GM18868 (cell line): Measurements from ENCODE around the gene MYOM1.
A peak's percentile ranks its signal among the peaks of the same experiment; 100 is the strongest.
"Not testable (repeated sequence)": the region's sequence is repeated elsewhere in the genome, so short reads cannot be mapped to it uniquely, and the experiment has no call there.

Source experiments
- ATAC-seq: cut with Tn5 transposase; IDR thresholded peaks from one replicate; pipeline ENCODE4 v1.9.1; 2021; ENCODE audit warnings: mild to moderate bottlenecking, moderate library complexity; ENCODE audit not compliant: unreplicated experiment

MYOM1 gene

DNA sequence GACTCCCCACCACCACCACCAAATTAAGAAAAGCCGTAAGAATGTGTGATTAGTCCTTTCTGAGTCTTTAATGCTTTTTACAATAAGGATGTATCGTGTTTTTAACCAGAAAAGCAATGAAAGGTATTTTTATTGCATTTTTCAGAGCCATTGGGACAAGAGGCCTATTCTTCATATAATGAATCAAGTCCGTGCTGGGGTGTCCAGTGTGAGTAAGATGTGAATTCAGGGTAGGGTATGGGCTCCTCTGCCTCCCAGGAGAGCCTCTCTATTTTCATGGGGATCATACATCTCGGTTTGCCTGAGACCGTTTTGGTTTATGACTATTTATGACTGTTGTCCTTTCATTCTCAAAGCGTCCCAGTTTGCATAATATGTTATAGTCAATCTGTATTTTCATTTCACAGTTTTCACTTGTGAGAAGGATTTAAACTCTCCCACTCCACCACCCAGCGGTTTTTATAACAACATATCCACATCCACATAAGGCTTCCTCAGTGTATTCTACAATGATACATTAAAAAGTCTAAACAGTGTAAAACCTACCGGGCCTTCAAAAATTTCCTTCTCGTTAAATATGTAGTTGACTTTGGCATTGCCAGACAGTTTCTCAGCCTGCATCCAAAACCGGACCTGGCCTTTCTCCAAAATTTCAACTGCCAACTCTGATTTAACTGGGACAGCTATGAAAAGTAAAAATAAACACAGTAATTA is 126.0 kb downstream of the MYOM1 start:
- no peak for ATAC-seq

DNA sequence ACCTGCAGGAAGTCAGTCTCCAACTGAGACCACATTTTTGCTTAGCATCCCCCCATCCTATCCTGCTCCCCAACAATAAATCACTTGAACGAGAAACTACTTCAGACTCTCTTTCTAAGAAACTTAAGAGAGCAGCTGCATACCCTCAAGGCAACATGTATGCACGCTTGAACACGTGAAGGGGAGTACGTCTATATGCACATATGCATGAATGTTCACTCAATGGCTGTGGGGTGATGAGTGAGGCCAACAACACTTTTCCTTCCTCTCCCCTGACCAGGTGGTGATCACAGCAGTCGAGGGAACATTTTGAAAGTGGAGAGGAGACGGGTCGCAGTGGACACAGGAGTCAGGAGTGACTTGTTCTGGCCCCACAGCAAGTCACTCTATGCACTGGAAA is 127.0 kb downstream of the MYOM1 start:
- no peak for ATAC-seq

DNA sequence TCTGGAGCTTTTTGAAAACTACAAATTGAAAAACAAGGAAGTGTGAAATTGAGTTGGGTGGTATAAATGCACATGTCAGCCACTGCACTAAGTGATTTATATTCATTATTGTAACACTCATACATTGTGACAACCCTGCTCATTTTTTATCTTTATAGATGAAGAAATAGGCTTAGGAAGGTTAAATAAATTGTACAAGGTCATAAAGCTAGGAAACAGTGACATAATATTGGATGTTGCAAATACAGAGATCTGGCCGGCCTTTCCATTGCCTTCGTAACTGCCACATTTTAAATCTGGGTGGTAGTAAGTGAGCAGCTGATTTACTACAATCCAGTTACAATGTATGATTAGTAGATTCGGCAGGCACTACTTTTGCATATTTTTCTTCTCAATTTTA is 130.2 kb downstream of the MYOM1 start:
- no peak for ATAC-seq

DNA sequence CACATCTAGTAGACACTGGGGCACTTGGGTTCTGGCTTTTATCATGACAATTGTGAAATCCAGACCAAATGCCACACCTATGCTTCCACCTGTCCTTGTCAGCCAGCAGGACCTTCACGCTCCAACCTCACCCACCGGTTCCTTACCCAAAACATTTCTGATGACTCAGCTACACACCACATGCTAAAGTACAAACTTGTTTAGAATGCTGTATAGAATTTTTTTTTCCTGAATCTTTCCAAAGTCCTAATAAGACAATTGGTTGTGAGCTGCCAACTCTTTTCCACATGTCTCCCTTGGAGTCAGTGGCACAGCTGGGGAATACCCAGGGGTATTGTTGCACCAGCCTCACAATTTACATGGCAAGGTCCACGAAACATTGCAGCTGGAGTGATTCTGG is 131.3 kb downstream of the MYOM1 start:
- ATAC-seq, result no peak

DNA sequence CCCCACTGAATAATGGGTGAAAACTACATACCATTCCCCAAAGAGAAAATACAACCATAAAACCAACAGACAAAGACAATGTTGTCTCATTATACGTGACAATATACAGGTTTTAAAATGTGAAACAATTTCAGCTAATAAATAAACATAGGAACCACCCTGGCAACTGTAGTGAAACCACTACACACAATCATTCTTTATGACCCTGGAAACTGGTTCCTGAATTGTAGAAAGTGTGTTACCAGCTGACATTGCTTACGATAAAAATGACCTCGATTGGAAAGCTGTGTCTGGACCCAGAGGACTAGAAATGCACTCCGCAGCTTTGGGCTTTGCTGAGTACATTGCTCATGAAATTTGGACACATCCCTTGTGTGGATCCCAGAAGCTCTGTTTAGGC is 132.9 kb downstream of the MYOM1 start:
- ATAC-seq, result no peak

DNA sequence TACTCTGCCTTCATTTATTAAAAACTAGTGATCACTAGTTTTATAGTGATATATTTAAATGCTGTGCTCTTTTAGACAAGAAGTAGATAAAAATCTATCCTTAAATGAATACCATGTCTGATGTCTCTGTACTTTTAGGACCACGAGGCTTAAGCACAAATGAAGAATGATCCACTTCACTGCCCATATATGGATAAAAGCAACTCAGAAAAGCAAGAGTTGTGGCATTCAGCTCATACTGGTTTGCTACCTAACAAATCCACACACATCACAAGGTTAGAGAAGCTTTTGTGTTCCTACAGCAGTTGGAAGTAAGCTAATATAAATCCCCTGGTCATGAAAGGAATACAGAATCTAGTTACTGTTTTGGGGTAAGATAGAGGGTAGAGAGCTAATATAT is 134.2 kb downstream of the MYOM1 start:
- no peak for ATAC-seq

DNA sequence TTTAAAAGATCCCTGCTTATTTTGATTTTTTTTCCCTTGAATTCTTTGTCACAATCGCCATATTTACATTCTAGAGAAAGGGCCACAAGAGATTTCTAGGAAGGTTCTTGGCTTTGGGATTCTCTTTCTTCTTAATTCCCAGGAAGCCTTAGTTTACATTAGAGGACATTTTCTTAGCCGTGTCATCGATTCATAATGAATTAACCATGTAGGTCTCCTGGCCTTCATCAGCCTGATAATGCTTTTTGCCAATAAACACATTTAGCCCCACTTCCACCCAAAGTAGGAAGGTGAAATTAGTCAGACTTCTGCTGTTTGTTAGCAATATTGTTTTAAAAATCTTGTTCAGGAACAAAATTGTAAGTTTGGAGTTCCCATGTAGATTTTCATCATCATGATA is 135.6 kb downstream of the MYOM1 start:
- ATAC-seq, result no peak

DNA sequence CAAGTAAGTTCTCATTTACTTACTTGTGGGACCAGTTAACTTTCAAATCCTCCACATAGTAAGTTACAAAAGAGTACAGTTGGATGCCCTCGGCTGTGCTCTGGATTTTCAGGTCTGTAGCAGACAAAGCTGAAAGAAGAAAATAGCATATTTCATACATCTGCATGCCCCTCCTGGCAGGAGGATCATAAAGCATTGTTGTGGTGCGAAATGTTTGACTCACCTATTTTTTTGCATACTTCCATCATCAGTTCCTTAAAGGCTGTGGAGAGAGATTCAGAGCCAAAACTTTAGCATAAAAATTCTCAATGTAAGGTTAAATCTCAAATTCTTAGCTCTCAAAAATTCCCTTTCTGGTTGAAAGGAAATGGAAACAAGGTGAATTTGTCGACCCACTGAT is 136.0 kb downstream of the MYOM1 start:
- no peak for ATAC-seq

DNA sequence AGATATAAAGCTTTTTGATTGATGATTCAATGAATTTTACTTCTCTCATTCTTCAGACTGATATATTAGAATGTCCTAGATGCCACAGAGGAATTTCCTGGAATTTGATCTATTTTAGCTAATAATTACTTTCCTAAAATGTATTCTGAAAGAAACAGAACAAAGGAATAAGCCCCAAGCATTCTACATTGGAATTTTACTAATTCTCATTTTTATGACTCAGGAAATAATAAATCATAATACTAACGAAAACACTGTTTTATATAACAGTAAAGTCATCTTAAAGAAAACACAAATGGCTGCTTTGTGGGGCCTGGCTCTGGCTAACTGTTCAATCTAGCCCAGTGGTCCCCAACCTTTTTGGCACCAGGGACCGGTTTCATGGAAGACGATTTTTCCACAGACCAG is 138.2 kb downstream of the MYOM1 start:
- ATAC-seq, result no peak

DNA sequence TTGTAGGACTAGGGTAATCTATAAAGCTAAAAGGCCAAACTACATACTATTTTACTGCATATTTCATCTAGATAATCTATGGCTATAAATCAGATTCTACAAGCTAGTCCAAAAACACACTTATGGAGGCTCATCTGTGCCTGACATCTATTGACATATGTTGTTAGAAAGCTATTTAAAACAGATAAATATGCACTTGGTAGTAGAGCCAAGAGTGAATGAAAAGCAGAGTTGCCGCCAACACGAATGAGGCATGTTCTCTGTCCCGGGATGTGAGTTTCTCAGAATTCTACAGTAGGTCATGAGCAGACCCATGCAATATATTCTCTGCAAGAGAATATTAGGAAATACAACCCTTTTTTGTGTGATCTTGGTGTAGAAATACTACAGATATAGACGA is 140.1 kb downstream of the MYOM1 start:
- ATAC-seq, result no peak

DNA sequence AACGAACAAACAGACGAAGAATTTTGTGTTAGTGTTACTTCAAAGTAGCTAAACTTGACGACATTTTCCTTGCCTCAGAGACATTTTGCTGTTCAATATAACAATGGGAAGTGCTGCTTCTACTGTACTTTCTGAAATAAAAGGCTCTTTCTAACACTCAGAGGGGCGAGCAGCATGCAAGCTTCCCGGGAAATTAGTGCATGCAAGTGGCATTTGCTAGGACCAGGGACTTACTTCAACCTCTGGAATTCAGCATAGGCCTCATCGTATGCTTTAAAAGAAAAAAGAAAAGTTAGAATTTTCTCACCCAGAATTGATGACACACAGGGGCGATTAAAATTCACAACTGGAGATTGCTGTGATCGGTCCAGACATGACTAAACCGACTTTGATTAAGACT is 144.3 kb downstream of the MYOM1 start:
- no peak for ATAC-seq

DNA sequence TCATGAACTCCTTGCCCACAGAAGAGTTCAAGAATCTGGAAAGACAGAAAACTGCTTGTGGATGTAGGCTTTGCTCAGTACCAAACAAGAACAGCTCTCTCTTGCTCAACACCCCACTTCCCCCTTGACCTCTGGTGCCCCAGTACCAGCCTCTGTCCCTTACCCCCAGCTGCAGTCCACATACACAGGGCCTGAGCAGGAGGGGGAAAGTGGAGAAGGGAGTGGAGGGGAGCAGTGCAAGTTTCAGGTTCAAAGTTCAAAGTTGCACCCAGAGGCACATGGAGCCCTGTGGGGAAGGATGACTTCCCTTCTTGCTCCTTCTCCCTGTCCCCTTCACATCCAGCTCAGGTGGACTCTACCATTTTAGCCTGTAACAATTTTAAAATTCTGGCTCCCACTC is 145.7 kb downstream of the MYOM1 start:
- no peak for ATAC-seq

DNA sequence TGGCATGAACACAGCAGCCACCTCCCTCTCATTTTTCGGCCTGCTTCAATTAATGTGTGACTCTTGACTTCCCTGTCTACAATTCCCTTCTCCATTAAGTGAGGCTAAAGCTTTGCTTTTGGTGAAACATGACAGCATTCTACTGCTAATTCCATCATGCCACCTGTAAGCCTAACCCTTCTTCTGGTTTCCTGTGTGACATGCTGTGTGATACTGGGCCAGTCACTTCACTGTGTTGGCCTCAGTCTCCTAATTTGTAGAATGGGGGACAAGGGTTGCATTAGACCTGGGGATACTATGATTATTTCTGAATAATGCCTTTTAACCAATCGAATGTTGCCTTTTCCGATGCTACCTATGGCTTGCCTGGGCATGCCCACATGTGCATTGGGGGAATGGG is 146.4 kb downstream of the MYOM1 start:
- not testable (repeated sequence) for ATAC-seq

DNA sequence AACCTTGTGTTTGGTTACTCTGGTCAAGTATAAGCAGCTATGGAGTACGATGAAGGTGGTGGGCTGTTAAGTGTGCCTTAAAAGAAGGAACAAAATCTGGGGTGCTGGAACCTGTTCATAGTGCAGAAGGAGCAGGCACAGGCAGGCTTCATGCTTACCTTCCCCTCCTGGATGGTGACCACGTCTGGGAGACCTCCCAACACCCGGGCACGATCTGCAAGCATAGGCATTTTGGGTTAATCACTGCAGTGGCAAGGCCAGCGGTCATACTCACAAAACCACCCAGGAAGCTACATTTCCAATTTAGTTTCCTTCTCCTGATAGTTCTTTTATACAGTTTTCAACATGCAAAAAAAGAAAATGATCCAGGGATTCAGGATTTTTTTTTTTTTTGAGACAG is 148.1 kb downstream of the MYOM1 start:
- no peak for ATAC-seq

DNA sequence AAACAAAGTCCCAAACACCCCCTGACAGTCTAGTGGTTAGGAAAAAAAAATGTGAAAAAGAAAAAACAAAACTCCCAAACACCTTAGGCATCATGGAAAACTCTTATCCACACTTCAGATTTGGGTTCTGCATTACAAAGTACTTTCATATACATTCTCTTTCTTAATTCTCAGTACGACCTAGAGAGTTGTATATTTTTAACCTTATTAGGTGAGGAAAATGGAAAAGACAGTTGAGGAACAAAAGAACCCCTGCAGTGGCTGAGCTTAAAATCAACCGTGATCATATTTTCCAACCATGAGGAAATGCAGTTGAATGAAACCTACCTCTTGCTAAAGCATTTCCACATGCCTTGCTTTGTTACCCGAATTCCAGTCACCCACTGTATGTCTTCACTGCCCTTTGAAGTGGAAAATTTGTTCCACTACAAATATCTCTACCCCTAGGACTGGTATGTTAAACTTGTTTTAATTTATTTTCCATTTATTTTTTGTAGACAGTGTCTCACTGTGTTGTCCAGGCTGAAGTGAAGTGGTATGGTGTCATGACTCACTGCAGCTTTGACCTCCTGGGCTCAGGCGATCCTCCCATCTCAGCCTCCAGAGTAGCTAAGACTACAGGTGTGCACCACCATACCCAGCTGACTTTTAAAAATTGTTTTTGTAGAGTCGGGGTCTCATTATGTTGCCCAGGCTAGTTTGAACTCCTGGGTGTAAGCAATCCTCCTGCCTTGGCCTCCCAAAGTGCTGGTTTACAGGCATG is 149.9 kb downstream of the MYOM1 start:
- ATAC-seq, result no peak

DNA sequence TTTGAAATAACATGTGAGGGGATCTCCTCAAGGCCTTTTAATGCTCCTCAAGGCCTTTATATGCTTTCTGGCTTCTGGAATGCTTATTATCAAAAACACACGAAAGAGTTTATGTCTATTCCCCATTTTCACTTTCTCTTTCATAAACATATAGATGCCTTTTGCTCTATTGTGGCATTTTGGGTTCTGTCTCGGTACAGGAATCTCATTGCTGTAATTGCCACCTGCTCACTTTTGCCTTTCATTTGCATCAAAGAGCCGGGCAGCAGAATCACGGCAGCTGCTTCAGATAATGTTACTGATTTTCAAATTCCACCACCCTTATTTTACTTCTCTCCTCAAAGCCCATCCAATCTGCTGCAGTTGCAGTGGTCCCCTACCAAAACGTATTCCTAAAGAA is 152.0 kb downstream of the MYOM1 start:
- ATAC-seq, result no peak

DNA sequence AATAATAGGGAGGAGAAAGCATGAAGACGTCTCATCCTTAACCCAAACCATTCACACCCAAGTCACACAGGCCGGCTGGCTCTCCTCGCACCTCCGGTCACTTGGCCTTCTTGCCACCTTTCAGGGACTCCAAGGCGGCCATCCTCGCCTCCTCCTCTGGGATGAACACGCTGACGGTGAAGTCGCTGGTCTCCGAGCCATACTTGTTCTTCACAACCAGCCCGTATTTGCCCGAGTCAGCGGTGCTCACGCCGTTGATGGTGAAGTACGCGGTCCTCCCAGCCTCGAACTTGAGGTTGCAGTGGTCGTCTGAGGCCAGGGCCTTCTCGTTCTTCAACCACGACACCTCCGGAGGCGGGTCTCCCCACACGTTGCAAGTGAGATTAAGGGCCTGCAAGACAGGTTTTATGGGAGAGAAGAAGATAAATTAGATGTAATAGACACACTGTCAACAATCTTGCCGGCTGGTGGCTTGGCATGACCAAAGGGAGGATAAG is 152.6 kb downstream of the MYOM1 start:
- no peak for ATAC-seq

DNA sequence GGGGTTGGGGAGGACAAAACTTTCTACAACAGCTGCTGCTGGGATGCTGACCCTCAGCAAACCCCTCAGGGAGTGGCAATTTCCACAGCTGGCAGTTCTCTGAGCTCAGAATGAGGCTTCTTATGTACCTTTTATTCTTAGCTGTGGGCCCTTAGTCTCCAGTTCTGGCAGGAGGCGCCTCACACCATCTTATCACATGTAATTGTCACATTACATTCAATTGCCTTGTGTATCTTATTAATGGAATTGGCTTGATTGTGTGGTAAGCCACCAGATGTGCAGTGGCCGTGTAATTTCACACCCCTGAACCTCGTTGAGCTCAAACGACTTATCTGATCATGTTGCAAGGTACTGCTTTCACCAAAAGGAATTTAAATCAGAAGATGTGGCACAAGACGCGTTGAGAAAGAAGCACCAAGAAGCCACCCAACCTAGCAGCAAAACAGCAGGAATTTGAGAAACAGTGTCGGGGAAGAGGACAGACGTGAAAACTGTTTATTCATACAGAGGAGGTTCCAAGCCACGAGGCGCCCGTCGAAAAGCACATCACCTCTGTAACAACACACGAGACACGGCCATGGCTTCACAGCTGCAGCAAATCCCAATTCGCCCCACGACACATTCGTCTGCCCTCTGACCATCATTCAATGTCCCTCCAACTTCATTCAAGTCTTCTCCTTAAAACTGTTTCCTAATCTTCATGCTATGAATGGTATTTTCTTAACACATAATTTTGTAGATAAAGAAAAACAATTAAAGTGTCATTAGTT is 153.2 kb downstream of the MYOM1 start:
- ATAC-seq, result no peak

DNA sequence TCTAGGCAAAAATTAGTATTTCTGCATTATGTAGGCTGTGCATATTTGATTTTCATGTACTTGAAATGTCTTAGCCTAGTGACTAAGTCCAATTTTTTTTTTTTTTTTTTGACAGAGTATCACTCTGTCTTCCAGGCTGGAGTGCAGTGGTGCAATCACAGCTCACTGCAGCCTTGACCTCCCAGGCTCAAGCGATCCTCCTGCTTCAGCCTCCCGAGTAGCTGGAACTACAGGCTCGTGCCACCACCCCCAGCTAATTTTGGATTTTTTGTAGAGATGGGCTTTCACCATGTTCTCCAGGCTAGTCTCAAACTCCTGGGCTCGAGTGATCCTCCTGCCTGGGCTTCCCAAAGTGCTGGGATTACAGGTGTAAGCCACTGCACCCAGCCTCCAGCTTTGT is 156.0 kb downstream of the MYOM1 start:
- not testable (repeated sequence) for ATAC-seq

DNA sequence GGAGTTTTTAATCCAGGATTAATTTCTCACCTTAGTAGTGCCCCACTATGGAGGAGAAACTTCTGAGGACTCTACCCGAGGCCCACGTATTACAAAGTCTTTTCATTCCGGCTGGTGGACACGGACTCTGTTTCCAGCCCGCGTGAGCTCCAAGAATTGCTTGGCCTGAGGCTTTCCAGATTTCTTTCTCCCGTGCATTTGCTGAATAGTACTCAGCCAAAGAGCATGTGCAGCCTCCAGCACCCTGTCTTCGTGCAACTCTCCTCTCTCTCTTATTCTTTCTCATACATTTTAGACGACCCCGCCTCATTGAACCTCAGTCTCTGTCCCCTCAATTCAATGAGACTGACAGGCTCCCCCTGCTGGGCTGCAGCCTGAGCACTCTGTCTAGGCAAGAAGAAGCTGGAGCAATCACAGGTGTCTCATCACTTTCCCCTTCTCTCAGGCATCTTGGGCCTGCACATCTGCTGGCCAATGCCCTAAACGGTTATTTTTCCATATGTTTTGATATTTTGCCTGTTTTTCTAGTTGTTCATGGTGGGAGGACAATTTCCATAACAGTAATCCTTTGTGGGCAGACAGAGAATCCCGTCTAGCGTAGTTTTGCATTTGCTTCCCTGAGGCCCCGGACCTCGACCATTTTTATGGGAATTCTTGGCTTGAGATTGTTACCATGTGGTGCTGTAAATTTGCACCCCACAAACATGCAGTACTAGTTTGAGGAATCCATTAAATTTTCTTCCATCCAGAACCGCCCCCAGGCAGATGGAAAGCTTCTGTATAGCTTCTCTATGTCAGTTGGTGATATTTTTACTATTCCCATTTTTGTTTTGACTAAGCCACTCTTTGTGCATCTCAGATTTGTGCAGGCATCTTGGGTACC is 156.7 kb downstream of the MYOM1 start:
- peak; percentile 46 for ATAC-seq
